NCI-H2196 treated with DMSO at 0.1 percent for 48 hours (cell line): ENCODE results near the gene LAMA4.
"Not testable (repeated sequence)": the region's sequence is repeated elsewhere in the genome, so short reads cannot be mapped to it uniquely, and the experiment has no call there.

Experiments
- DNase-seq: peaks from one replicate; lab custom pipeline; 2025; ENCODE audit not compliant: unreplicated experiment; lab: John Stamatoyannopoulos, UW

Gene LAMA4

GRCh38 chr6:112216662-112217551 lies 37.5 kb downstream of the LAMA4 start:
- DNase-seq, result no peak

- DNase-seq, result no peak
Measured at GRCh38 chr6:112215488-112216284, 38.7 kb downstream of the LAMA4 start.

- DNase-seq, result peak; percentile 31
Measured at GRCh38 chr6:112214739-112215269, 39.6 kb downstream of the LAMA4 start.

- no peak for DNase-seq
Measured at GRCh38 chr6:112210852-112211251, 43.5 kb downstream of the LAMA4 start.

- no peak for DNase-seq
Measured at GRCh38 chr6:112209131-112209530, 45.2 kb downstream of the LAMA4 start.

- DNase-seq, result no peak
Measured at GRCh38 chr6:112207776-112208175, 46.6 kb downstream of the LAMA4 start.

GRCh38 chr6:112207131-112207530 lies 47.2 kb downstream of the LAMA4 start:
- no peak for DNase-seq

- DNase-seq, result no peak
Measured at GRCh38 chr6:112206110-112206458, 48.3 kb downstream of the LAMA4 start.

- no peak for DNase-seq
Measured at GRCh38 chr6:112205427-112206109, 48.8 kb downstream of the LAMA4 start.

GRCh38 chr6:112204350-112204706 lies 50.0 kb downstream of the LAMA4 start:
- DNase-seq, result no peak

GRCh38 chr6:112203577-112204349 lies 50.6 kb downstream of the LAMA4 start:
- DNase-seq, result no peak

- no peak for DNase-seq
Measured at GRCh38 chr6:112202639-112203341, 51.6 kb downstream of the LAMA4 start.

- DNase-seq, result not testable (repeated sequence)
Measured at GRCh38 chr6:112200185-112200914, 54.0 kb downstream of the LAMA4 start.

- no peak for DNase-seq
Measured at GRCh38 chr6:112199001-112199403, 55.4 kb downstream of the LAMA4 start.

GRCh38 chr6:112198582-112198981 lies 55.8 kb downstream of the LAMA4 start:
- no peak for DNase-seq

- DNase-seq, result no peak
Measured at GRCh38 chr6:112197636-112198035, 56.7 kb downstream of the LAMA4 start.

- DNase-seq, result no peak
Measured at GRCh38 chr6:112196306-112196705, 58.1 kb downstream of the LAMA4 start.

- DNase-seq, result no peak
Measured at GRCh38 chr6:112195166-112195565, 59.2 kb downstream of the LAMA4 start.

- DNase-seq, result no peak
Measured at GRCh38 chr6:112194511-112194910, 59.9 kb downstream of the LAMA4 start.
